HT-29 (cell line): Measurements from ENCODE around the gene ZNF860. TPM values are rescaled to one million over a fixed set of nuclear protein-coding genes. Genes with fewer than 3 reads are reported as not detected.
"Not testable (repeated sequence)": the region's sequence is repeated elsewhere in the genome, so short reads cannot be mapped to it uniquely, and the experiment has no call there.

Experiments used
- DNase-seq: peaks from one replicate; pipeline ENCODE4 v3.0.0-alpha.2; 2015; ENCODE audit warnings: low spot score
- total RNA-seq: library from RNA; depleted of rRNA; stranded (reverse); fragments of >200 nt; shearing (Covaris generic); gene quantifications from 2 replicates; pipeline ENCODE4 v1.2.3, GENCODE V29; 2014

ZNF860 gene
- total RNA-seq, 1 experiment from 2014 or later: 7.5 TPM

DNA sequence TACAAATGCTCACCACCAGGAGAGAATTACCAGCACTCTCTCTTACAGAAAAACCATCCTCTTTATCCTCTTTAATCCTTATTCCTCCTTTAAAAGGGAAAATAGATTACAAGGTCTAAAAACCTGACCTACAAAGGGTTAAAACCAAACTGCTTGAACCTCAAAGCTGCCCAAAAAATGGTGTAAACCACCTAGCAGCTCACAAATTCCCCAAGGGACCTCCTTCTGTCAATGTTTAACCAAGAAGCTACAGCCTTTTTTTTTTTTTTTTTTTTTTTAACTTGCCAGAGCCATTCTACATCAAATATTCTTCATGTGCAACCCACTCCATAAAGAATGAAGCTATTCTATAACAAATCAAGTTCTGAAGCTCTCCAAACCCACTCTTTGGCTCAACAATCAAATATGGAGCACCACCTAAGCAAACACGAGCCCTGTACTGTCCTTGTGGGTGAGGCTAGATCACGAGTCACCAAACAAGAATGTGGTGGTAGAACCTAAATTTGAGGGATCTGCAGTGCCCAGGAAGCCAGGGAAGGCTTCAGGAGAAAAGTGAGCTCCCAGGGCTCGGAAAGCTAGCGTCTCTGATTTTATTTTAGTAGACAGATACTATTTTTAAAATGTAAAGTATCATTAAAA is 20.6 kb upstream of the ZNF860 start:
- DNase-seq: peak; percentile 24

DNA sequence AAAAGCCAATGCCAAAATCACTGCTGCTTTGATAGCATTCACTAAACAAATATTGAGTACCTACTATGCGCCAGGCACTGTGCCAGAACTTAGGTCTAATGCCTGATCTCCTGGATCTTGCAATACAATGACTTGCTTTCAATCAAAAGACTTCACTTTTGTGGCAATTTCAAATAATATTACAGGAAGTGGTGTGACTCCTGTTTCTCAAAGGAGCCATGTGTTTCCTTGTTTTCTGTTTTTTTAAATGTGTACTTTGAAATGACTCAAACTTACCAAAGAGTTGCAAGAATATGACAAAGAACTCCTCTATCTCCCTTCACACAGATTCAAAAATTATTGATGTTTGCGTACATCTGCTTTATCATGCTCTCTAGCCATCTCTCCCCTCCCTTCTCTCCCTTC is 18.7 kb upstream of the ZNF860 start:
- no peak for DNase-seq

DNA sequence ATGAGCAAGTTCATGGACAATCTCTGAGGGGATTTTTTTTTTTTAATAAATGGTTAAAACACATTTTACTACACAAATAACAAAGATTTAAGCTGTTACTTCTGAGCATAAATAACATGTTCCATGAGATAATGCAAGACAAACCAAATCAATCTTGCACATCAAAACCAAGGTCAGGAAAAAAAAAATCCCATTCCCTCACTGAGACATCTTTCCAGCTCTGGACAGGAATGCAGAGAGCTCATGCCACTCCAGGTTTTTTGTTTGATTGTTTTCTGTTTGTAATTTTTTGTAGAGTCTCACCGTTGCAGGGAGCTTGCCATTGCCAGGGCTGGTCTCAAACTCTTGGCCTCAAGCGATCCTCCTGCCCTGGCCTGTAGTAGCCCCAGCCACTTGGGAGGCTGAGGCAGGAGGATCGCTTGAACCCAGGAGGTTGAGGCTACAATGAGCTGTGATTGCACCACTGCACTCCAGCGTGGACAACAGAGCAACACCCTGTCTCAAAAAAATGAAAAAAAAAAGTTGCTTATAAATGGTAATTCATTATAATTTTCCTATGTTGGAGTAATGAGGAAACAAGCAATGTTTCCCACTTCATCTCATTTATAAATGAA is 14.5 kb upstream of the ZNF860 start:
- DNase-seq: no peak

DNA sequence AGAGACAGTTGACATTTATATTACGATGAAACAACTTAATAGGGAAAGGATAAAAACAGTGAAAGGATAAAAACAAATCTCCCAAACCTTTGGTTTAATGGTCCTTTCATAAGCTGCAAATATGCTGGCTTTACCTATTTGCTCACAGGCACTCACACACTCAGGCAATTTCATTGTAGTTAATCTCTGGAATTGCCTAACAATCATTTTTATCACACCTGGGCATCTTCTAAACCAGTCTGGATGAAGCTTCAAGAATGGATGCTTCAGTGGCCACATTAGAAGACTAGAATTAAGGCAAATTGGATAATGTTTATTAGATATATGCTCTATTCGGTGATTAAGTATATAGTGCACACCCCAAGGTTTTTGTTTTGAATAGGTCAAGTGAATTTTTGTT is 14.0 kb upstream of the ZNF860 start:
- DNase-seq: no peak

DNA sequence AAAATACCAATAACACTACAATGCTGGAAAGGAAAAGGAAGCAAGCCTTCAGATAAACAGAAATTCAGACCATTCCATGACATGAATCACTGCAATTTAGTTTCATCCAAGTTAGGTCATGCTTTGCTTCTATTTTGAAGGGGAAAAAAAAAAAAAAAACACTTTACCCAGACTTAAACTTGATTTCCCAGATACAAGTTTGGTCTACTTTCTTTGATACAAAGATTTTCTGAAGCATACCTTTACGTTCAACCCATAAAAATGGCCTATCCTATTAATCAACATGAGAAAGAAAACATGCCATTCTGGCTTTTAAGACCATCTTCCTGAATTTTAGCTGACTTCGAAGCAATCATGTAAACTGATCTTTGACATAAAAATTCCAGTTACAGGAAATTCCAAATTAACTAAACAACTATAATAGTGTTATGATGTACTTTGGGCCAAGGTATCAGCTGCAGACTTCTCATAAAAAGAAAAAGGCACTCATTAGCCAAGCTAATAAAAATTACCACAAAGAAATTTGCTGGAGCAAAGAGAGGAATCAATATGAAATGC is 13.1 kb upstream of the ZNF860 start:
- DNase-seq: no peak

DNA sequence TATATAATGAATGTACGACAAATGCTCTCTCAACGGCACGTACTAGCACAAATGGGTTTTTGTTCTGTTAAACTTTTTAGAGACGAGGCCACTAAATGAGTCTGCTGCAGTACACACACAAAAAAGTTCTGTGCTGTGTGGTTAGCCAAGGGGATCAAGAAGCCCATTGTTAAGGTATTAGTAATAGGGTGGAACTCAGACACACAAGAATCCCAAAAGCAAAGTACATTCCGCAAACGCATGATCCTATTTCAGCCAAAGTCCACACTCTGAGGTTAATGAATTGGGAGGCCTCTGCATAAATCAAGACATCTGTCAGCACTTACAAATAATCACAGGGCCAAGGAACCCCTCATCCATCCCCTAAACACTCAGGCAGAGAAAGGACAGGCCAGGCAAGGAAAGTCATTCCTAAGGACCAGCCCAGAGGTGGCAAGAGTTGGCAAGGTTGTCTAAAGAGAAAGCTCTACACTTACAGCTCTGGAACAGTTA is 12.6 kb upstream of the ZNF860 start:
- peak; percentile 82 for DNase-seq

DNA sequence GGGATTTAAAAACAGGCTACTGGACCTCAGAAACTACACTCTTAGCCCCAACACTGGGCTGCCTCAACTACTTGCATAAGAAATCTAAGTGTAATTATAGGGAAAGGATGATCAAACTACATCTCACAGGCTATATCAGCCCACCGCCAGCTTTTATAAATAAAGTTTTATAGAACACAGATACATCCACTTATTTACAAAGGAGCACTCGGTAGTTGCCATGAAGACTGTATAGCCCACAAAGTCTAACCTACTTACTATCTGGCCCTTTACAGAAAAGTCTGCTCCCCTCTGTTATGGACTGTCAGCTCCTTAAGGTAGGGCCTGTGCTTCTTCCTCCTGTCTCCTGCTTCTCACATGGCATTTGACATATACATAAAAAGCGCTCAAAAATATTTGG is 9.9 kb upstream of the ZNF860 start:
- DNase-seq: no peak

DNA sequence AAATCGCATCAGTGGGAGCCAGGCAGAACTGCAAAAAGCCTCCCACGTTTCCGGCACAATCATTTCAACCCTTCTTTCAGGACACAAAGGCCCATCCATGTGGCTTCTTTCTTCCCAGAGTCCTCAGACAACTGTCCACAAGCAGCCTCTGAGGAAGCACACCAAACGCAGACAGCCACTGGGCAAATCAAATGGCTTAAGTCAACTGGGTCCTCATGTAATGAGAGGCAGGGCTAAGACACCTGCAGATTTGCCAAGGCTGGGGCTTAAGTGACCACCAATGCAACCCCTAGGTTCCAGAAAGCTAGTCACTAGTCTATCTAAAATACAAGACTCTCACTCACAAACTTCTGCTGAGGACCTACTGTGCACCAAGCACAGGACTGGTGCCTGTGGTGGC is 8.5 kb upstream of the ZNF860 start:
- no peak for DNase-seq

DNA sequence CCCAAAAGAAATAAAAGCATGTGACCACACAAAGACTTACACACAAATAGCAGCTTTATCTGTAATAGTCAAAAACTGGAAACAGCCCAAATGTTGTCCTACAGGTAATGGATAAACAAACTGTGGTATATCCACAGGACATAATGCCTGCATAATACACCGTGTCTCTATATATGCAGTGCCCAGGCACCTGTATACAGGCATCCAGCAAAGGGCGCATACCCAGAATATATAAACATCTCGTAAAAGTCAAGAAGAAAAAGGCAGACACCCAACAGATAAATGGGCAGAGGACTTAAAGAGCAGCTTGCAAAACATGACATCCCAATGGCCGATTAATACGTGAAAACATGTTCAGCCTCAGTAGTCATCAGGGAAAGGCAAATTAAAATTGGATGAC is 7.7 kb upstream of the ZNF860 start:
- no peak for DNase-seq

DNA sequence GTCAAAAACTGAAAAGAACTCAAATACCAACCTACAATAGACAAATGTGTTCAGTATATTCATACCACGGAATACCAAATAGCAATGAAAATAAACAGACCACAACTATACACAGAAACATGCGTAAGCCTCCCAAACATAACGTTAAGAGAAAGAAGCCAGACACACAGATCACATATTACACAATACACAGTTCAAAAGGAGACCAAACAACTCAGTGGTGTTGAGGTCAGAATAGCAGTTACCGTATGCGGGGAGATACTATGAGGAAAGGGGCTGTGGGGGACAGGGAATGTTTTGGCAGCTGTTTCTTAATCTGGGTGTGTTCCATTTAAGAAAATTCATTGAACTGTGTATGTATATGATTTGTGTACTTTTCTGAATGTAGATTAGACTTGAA is 7.1 kb upstream of the ZNF860 start:
- no peak for DNase-seq

DNA sequence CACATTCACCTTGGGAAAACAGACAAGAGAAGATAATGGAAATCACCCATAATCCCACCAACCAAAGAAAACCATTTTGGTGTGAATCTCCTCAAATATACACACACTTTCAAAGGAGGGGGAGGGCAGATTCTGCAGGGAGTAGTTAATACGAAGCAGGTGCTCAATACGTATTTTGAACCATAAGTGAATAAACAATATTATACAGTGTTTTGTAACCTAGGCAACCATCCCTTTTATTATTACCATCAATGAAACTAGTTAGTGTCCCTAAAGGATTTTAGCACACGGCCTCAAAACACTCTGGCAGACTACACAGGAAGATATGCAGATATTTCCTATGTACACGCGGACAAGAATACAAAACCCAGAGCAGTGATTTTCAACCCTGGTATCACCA is 6.6 kb upstream of the ZNF860 start:
- DNase-seq: no peak

DNA sequence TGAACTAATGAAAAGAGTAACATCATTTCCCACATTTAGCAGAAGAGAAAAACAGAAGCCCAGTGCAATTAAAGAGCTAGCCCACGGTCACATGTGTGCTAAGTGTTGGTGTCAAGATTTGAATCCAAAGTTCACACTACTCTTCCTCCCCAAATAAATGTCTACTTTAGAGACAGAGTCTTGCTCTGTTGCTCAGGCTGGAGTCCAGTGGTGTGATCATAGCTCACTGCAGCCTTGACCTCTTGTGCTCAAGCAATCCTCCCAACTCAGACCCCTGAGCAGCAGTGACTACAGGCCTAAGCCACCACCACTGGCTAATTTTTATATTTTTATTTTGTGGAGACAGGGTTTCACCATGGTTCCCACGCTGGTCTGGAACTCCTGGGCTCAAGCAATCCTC is 5.2 kb upstream of the ZNF860 start:
- no peak for DNase-seq

DNA sequence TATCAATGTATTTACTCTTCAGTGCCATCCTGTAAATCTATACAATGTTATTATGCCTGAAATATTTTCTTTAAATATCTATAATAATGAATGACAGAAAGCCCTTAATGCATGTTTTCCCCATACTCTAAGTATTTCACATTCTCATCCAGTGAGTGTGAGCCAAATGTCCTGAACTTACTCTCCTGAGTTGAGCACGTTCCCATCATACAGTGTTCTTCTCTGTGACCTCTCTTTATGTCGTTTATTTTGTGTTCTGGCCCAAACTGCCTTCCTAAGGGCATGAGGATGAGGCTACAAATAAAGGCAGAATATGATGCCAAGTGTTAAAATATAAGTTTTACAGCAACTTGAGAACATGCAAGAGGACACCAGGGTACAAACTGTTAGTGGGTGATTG is 3.8 kb upstream of the ZNF860 start:
- no peak for DNase-seq

DNA sequence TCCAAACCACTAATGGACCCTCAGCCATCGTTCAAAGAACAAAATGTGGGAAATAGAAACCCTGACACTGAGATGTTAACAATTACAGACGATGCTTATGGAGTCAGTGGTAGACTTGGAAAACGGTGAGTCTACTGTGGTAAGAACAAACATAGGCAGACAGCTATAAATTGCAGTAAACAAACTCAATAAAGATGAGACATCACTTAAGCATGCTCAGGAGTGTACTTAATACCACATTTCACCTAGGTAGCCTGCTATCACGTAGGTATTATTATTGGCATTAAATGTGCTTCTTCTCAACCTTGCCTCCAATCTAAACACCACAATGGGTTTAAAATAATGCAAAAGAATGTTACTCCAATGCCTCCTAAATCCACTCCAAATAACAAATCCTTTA is 3.0 kb upstream of the ZNF860 start:
- peak; percentile 16 for DNase-seq

DNA sequence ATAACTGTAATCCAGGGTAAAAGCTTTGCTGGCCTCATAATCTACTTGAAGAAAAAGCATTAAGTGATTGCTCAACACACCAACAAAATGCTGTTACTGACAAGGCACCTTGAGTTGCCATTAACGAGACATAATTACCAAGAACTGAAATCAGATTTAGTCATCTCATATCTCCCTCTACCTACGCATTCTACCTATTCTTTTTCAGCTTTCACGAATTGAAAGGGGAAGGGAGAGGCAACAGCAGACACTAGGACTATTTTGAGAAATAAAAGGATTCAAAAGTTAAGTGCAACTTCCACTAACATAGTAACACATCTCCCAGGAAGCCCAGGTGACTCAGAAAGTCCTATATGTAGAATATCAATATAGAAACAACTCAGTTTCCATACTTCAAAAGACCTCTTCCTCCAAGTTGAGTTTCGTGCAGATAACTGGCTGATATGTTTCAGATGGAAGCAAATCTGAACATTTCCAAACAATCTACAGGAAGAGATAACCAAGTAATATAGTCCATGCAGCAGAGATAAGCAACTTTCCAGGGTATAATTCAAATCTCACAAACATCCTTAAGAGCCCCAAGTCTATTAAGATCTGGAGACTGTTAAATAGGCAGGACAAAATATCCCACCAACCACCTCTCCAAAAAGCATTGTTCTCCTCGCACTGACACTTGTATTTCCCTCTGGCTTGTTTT is 2.4 kb upstream of the ZNF860 start:
- no peak for DNase-seq

DNA sequence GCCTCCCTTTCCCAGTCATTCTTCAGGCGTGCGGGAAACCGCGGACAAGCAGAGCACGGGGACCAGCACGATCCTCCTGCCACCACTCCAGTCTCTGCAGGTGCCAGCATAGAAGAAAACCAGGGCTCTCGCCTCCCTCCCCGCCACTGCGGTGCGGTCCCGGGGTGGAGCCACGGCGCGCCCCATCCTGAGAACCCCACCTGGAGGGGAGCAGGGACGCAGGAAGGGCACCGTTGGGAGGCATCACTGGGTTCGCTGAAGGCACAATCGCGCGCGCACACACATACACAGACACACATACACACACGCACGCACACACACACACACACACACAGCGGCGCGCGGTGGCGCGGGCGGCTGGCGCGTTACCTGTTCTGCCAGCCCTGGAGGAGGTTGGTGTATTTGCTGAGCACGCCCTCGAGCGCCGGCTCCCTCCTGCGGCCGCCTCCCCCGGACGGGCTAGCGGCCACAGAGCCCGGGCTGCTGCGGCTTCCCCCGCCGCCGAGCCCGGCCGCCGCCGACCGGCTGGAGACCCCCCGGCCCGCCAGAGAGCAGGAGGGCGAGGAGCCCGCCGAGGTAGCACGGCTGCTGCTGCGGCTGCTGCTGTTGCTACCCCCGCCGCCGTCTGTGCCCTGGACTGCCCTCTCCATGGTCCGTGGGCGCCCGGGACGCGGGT is 882 bp upstream of the ZNF860 start:
- peak; percentile 79 for DNase-seq

DNA sequence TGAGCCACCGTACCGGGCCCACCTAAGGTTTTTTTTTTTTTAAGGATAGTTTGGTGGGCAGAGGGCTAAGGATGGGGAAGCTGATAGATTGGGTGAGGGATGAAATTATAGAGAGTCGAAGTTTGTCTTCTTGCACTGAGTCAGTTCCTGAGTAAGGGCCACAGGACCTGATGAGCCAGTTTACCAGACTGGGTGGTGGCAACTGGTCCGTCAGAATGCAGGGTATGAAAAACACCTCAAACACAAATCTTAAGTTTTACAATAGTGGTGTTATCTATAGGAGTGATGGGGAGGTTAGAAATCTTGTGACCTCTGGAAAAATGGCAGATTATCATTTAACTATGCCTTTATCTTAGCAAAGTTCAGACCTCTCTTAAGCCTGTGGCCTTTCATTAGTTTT is 2.8 kb downstream of the ZNF860 start:
- DNase-seq: no peak

DNA sequence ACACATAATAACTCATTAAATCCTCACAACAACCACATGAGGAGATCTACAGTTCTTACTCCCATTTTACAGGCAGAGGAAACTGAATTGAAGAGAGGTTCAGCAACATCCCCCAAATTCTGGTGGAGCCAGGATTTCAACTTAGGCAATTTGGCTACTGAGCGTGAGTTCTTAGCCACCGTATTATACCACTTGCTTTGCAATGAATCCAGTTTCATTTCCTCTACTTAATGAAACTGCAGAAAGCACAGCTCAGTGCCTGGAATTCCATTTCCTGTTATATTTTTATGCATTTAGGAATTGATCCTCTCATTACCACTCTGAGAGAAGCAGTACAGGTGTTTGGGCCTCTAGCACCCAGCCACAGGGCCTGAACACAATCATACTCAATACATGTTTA is 4.3 kb downstream of the ZNF860 start:
- no peak for DNase-seq

DNA sequence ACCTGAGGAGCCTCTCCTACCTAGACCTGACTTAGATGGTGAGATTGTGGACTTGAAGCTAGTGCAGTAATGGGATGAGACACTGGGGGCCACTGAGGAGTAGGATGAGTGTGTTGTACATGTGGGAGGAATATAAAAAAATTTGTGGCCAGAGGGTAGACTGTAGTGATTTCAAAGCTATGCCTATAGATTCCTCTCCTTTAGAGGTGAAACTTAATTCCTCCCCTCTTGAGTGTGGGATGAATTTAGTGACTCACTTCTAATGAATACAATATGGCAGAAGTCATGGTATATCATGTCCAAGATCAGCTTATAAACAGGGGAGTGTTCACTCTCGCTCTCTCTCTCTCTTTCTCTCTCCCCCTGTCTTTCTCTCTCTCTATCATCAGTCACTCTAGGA is 6.7 kb downstream of the ZNF860 start:
- DNase-seq: no peak

DNA sequence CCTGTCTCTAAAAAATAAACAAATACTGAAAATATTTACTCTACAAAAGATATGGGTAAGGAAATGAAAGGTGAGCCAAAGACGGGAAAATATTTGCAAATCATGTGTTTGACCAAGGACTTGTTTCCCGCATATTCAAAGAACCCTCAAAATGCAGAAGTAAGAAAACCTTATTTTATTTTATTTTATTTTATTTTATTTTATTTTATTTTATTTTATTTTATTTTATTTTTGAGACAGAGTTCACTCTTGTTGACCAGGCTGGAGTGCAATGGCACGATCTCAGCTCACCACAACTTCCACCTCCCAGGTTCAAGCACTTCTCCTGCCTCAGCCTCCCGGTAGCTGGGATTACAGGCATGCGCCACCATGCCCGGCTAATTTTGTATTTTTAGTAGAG is 11.4 kb downstream of the ZNF860 start:
- not testable (repeated sequence) for DNase-seq

DNA sequence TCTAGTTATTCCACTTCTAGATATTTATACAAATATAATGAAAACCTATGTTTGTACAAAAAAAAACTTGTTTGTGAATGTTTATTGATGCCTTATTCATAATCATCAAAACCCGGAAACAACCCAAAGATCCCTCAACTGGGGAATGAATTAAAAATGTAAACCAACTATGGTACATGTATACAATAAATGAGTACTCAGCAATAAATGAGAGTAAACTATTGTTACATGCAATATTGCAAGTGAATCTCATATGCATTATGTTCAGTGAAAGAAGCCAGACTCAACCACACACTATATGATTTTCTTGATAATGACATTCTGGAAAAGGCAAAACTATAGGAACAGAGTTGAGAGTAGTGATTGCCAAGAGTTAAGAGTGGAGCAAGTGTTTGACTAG is 12.3 kb downstream of the ZNF860 start:
- no peak for DNase-seq

DNA sequence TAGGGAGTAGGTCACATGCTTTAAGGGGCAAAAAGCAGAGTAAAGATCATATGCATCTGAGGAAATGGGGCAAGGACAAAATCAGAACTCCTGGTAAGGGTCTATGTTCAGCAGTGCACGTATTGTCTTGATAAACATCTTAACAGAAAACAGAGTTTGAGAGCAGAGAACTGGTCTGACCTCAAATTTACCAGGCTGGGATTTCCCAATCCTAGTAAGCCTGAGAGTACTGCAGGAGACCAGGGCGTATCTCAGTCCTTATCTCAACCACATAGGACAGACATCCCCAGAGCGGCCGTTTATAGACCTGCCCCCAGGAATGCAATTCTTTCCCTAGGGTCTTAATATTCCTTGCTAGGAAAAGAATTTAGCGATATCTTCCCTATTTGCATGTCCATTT is 13.5 kb downstream of the ZNF860 start:
- DNase-seq: not testable (repeated sequence)
